BE2C (cell line): ENCODE measurements around the gene SLC25A52. TPM values are rescaled to one million over a fixed set of nuclear protein-coding genes. Genes with fewer than 3 reads are reported as not detected.
"Not testable (repeated sequence)": the region's sequence is repeated elsewhere in the genome, so short reads cannot be mapped to it uniquely, and the experiment has no call there.

Source experiments
- DNase-seq: peaks from one replicate; pipeline ENCODE4 v3.0.0-alpha.2; 2020
- H3K27me3 ChIP-seq: fragments of 250-450 bp; sonication (Bioruptor Pico); 2 replicates; pipeline ENCODE4 v1.5.1; 2020; ENCODE audit warnings: mild to moderate bottlenecking
- H3K36me3 ChIP-seq: fragments of 250-450 bp; sonication (Bioruptor Pico); 2 replicates; pipeline ENCODE4 v1.5.1; 2020; ENCODE audit warnings: mild to moderate bottlenecking
- H3K4me1 ChIP-seq: fragments of 250-450 bp; sonication (Bioruptor Pico); 2 replicates; pipeline ENCODE4 v1.5.1; 2020
- H3K4me3 ChIP-seq: 2 replicates; pipeline ENCODE4 v1.5.1; 2011; ENCODE audit warnings: low read depth, low read length
- H3K9me3 ChIP-seq: fragments of 250-450 bp; sonication (Bioruptor Pico); 2 replicates; pipeline ENCODE4 v1.5.1; 2020
- polyA plus RNA-seq: library from polyadenylated mRNA; unstranded; fragments of >200 nt; gene quantifications from one replicate; pipeline ENCODE4 v1.2.1, GENCODE V29; 2012; ENCODE audit warnings: low read depth, missing spikeins; ENCODE audit not compliant: insufficient read length, insufficient read depth
- TF ChIP-seq, protein P1 (sequence below): IDR thresholded peaks from 2 replicates; pipeline ENCODE4 v1.5.1; 2012; ENCODE audit warnings: mild to moderate bottlenecking, low read depth, low read length

Gene SLC25A52, protein sequence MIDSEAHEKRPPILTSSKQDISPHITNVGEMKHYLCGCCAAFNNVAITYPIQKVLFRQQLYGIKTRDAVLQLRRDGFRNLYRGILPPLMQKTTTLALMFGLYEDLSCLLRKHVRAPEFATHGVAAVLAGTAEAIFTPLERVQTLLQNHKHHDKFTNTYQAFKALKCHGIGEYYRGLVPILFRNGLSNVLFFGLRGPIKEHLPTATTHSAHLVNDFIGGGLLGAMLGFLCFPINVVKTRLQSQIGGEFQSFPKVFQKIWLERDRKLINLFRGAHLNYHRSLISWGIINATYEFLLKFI
- polyA plus RNA-seq: not detected

DNA sequence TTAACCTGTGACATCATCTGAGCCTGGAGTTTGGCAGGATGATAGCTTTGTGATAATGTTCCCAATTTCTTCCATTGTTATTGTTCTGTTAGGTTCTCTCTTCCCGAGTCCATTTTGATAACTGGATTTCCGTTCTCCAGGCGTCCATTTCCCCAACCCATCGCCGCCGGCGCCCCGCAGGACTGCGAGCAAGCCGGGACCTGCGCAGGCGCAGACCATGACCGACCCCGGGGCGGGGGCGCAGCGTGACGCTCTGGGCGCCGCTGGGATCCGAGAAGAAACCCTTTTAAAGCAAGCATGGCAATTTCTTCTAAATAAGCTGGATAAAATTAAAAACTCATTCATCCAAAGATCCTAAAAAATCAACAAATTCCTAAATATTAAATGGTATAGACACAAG is at the start of gene SLC25A52:
Gene SLC25A52, minus strand, starts transcription at position 186 of the 400 bp plus-strand sequence. CDS start 219 bp downstream, outside the sequence.
- Histone ChIP-seq H3K27me3 (no peaks in the 10 kb centered on the region), H3K9me3 (no peaks in the 10 kb centered on the region), H3K36me3 (no peaks in the 10 kb centered on the region), H3K4me3 (no peak within 1 kb of the TSS), H3K4me1 (no peaks in the 10 kb centered on the region)
- TF ChIP-seq, protein P1, sequence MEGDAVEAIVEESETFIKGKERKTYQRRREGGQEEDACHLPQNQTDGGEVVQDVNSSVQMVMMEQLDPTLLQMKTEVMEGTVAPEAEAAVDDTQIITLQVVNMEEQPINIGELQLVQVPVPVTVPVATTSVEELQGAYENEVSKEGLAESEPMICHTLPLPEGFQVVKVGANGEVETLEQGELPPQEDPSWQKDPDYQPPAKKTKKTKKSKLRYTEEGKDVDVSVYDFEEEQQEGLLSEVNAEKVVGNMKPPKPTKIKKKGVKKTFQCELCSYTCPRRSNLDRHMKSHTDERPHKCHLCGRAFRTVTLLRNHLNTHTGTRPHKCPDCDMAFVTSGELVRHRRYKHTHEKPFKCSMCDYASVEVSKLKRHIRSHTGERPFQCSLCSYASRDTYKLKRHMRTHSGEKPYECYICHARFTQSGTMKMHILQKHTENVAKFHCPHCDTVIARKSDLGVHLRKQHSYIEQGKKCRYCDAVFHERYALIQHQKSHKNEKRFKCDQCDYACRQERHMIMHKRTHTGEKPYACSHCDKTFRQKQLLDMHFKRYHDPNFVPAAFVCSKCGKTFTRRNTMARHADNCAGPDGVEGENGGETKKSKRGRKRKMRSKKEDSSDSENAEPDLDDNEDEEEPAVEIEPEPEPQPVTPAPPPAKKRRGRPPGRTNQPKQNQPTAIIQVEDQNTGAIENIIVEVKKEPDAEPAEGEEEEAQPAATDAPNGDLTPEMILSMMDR: no peak
- no peak for DNase-seq

DNA sequence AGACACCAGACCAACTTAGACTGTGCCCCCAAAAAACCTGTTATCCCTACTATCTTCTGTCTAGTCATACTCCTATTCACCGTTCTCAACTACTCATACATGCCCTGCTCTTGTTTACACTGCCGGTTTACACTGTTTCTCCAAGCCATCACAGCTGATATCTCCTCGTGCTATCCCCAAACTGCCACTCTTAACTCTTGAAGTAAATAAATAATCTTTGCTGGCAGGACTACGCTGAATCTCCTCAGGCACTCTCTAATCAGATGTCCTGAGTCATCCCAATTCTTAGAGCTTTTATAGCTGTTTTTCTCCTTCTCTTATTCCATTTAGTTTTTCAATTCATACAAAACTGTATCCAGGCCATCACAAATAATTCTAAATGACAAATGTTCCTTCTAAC is 48.4 kb upstream of the SLC25A52 start:
- H3K4me1 ChIP-seq, H3K4me3 ChIP-seq, H3K36me3 ChIP-seq, H3K9me3 ChIP-seq, DNase-seq, H3K27me3 ChIP-seq: not testable (repeated sequence)

DNA sequence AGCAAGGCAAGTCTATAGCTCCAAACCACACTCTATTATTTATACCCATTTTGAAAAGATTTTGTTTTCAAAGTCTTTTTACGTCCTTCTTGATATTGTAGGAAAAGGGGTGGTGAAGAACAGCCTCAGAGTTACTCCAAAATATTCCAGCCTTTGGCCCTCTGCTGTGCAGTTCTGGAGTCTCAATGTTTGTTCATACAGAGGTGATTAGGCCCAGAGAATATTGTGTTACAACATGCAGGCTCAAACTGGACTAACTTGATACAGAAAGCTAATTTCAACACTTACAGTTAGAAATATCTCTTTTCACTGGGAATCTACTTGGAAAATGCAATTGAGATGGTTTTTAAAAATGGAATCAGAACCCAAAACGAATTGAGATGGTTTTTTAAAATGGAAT is 40.4 kb upstream of the SLC25A52 start:
- DNase-seq: no peak
- no peak overlapping the region for H3K4me3 ChIP-seq
- TF ChIP-seq, protein P1: no peak
- no peaks in the 10 kb centered on the region for H3K9me3 ChIP-seq
- no peaks in the 10 kb centered on the region for H3K27me3 ChIP-seq
- H3K4me1 ChIP-seq: no peaks in the 10 kb centered on the region
- H3K36me3 ChIP-seq: no peaks in the 10 kb centered on the region

DNA sequence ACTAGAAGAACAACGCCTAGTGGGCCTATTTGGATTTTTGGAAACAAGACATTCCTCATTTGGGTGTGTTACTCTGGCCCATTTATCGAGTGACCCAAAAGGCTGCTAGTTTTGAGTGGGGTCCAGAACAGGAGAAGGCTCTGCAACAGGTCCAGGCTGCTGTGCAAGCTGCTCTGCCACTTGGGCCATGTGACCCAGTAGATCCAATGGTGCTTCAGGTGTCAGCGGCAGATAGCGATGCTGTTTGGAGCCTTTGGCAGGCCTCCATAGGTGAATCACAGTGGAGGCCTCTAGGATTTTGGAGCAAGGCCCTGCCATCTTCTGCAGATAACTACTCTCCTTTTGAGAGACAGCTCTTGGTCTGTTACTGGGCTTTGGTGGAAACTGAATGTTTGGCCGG is 38.6 kb upstream of the SLC25A52 start:
- H3K4me1 ChIP-seq, H3K4me3 ChIP-seq, H3K36me3 ChIP-seq, H3K9me3 ChIP-seq, DNase-seq, H3K27me3 ChIP-seq: not testable (repeated sequence)

DNA sequence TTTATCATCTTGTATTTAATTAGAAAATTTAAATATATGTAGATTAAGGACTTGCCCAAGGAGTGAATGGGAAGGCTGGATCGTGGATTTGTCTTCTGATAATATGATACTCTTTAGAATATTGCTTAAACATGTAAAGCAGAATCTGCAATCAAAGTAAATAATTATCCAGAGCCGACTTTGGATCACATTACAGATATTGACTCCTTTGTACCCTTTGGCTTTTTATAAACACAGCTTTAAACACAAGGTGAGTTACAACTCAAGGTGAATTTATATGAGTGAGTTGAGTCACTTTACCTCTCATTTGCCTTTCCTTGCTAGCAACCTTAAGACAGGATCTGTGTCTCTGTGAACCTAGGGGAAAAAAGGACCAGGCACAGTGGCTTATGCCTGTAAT is 37.7 kb upstream of the SLC25A52 start:
- DNase-seq: no peak
- H3K36me3 ChIP-seq: no peaks in the 10 kb centered on the region
- no peaks in the 10 kb centered on the region for H3K4me1 ChIP-seq
- TF ChIP-seq, protein P1: no peak
- H3K4me3 ChIP-seq: no peak overlapping the region
- H3K27me3 ChIP-seq: no peaks in the 10 kb centered on the region
- H3K9me3 ChIP-seq: no peaks in the 10 kb centered on the region

DNA sequence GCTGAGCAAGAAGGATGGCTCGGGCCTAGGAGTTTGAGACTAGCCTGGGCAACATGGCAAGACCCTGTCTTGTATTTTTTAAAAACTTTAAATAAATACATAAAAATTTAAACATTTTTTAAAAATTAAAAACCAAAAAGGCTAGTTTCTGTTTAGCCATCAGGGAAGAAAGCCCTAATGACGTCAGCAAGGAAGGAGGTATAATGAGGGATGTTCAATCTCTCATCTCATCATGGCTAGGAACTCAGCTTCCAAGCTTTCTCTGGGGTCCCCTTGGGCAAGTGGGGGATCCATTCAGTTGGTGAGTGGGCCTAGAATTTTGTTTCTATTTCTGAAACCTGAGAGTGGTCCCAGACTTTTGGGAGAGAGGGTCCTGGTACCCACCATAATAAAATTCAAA is 35.1 kb upstream of the SLC25A52 start:
- no peak for DNase-seq
- H3K4me1 ChIP-seq: no peaks in the 10 kb centered on the region
- no peaks in the 10 kb centered on the region for H3K36me3 ChIP-seq
- H3K4me3 ChIP-seq: no peak overlapping the region
- TF ChIP-seq, protein P1: no peak
- no peaks in the 10 kb centered on the region for H3K27me3 ChIP-seq
- no peaks in the 10 kb centered on the region for H3K9me3 ChIP-seq

DNA sequence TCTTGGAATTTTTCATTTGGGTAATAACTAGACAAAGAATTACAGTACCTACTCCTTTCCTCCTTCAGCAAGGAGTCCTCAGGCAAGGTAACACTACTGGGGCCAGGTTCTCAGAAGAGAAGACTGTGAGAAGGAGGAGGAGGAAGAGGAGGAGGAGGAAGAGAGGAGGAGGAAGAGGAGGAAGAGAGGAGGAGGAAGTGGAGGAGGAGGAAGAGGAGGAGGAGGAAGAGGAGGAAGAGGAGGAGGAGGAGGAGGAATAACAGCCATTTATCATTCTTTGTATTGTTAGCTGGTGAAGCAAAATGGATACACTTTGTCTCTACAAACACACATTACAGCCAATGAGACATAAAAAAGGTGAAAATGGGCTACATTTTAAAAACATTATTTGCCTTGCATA is 32.9 kb upstream of the SLC25A52 start:
- H3K4me1 ChIP-seq: no peaks in the 10 kb centered on the region
- no peaks in the 10 kb centered on the region for H3K27me3 ChIP-seq
- DNase-seq: no peak
- H3K4me3 ChIP-seq: no peak overlapping the region
- no peaks in the 10 kb centered on the region for H3K9me3 ChIP-seq
- TF ChIP-seq, protein P1: no peak
- H3K36me3 ChIP-seq: no peaks in the 10 kb centered on the region
